HG03442 (cell line): ENCODE measurements around the gene LPP.

ENCODE experiments used
- ATAC-seq: cut with Tn5 transposase; IDR thresholded peaks from one replicate; pipeline ENCODE4 v1.9.1; 2021; ENCODE audit warnings: mild to moderate bottlenecking, moderate library complexity; ENCODE audit not compliant: unreplicated experiment

The LPP gene

DNA sequence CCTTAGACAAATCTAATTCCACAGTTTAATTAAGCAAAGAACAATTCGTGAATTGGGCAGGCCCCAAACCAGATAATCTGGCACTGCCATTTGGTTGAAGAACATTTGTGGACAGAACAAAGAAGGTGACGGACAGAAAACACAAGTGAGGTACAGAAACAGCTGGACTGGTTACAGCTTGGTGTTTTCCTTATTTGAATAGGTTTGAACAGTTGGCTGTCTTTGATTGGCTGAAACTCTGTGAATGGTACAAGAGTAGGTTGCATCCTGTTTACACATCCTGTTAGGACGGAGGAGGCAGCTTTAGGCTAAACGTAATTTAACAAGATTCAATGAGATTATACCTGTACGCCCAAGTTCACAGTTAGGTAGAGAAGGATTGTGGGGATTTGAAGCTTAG lies 114.4 kb downstream of the LPP start:
- no peak for ATAC-seq

DNA sequence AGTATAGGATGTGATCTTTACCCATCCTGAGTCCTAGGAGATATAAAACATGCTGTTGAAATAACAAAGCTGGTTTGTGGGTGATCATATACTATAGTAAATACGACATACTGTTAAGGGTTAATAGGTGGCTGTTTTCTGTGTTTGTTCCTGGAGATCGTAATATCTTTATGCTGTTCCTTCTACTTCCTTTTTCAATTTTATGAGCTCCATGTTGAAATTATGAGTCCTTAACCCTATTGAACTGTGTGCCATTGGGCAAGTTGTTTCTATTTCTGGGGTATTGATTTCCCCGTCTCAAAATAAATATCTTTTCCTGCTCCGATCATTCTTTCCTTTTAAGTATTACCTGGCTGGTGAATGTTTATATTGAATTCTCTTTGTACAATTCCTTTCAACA lies 115.1 kb downstream of the LPP start:
- ATAC-seq = no peak

DNA sequence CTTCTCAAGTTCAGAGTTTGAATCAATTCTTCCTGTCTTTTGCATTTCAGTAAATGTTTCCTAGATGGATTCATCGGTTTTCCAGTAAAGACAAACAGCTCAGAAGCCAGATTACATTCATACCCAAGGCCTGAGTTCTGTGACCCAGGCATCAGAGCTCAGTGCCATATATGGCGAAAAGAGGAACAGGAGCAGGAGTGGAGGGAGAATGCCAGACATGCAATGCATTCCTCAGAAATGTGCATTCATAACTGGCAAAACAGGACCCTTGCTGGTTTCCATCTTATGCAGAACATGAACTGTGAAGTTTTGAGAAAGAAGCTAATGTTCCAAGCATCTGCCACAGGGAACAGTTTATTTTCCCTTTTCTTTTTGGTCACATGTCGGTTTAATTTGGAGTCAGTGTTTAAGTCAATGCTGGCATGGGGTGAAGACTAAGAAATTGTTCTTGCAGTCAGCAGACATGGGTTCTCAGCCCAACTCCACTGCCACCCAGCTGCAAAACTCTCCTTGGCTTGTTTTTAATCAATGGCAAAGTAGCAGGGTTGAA lies 116.5 kb downstream of the LPP start:
- ATAC-seq = no peak

GRCh38 chr3:188271226-188271914 lies 117.4 kb downstream of the LPP start:
- ATAC-seq = no peak

DNA sequence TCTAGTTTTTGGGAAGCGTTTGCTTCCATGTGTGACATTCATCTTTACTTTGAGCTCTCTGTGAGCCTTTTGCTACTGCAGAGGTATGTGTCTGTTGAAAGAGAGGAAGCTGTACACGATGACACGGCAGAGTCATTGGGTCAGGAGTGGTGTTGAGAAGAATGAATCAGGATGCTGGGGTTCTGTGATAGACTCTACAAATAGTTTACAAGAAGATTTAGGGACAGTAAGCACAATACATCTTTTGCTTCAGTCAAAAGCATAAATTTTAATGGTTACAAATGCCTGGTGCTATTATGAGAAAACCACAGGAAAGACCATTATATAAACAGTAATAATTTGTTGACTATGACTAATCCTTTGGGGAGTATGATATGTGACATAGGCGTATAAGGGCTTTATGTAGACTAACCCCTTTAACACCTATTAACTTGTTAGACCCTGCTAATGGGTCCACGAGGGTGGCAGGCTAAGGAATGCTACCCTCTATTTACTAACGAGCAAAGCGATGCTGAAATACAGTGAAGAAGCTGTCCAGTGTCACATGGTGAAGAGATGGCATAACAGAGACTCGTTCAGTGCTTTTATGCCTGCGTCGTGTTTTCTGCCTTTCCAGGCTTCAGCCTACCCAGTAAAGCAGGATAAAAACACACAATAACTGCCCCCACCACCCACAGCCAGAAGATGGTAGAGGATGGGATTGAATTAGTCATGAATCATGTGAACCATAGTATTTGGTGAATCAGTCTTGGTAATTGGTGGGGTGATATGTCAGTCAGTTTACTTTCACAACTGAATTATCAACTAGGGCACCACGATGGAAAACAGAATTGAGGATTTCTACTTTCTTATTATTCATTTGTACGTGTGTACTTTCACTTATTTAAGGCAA lies 118.8 kb downstream of the LPP start:
- ATAC-seq = no peak

DNA sequence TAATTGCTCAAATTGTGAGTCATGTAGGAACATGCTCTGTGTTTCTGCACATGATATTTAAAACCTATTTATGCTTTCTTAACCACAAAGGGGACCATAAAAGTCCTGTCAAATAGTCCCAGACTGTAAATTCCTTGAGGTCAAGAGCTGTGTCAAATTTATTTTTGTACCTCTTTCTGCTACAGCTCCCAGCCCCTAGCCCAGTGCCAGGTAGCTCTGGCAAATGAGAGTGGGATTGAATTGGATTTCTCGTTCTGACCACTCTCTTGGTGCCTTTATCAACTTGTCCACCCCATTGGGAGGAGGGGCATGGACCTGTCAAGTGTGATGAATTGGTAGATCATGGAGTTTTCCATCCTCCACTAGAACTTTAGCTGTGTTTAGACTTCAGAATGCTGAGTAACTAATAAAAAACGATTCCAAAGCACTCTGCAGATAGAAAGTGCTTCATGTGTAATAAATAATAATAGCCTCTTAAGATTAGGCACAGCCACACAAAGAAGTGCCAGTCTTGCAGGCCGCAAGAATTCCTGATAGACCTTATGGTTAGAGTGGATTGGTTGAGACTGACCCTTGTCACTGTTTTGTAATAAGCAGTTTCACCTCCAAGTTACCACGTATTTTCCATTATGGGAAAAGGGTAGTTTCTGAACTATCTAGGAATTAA lies 120.4 kb downstream of the LPP start:
- no peak for ATAC-seq

DNA sequence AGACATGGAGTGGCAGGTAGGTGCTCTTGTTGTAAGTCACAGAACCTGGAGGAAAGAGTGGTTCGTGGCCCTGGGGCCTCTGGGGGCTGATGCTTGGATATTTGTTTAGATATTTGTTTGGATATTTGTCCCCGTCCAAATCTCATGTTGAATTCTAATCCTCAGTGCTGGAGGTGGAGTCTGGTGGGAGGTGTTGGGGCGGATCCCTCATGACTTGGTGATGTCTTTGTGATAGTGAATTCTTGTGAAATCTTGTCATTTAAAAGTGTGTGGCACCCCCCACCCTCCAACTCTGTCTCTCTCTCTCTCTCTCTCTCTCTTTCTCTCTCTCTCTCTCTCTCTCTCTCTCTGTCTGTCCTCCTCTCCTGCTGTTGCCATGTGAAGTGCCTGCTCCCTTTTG lies 122.4 kb downstream of the LPP start:
- no peak for ATAC-seq

DNA sequence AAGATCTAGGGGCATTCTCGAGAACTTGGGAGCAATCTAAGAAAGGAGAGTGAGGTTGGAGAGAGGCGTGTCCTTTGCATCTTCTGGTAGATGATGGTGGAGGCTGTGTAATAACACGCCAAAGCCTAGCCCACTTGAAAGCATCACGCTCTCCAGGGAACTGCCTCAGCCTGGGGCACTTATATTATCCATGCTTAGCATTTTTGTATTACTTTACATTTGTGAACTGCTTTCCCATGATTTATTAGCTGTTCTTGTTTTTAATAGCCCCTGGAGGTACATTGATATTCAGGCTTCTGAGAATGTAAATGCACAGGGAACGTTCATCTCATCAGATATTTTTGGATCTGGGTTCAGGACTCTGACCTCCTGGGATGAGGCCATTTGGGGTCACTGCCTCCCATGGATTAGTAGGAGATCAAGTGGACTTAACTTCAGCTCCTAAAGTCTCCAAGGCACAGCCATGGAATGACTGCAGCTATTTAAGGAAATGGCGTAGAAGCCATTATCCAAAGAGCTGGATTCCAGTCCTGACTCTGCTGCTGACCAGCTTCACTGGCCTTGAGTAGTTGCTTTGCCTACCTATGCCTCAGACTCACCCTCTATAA lies 124.9 kb downstream of the LPP start:
- ATAC-seq = no peak

DNA sequence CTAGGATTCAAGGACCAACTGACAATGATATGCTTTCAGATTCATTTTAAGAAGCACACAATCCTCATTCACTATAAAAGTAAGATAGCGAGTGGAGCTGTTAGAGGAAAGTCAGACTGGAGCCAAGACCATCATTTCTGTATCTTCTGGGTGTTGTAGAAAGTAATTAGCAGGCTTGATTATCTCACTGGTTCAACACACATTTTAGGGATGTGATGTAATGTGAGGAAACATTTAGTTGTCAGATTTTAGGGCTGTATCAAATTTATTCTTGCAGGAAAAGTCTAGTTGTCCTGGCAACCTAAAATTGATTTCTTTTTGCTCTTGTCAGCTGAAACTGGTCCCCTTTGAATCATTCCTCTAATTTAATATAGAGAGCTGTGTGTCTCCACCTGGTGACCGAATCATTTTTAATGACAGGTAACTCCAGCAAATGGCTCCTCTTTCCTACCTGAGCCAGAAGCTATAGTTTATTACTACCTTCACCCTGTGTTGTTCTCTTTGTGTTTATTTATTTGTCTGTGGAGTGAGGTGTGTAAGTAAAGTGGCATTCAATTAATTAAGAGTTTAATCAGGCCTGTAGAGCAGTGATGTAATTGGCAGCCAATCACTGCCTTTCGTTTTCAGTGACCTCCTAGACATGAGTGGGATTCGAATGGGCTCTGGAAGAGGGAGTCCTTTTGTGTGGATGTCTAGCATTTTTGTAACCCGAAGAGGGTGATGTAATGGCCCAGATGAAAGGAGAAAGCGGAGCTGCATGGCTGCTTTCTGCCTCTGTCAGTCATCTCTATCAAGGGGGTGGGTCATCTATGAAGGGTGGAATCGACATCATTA lies 125.8 kb downstream of the LPP start:
- no peak for ATAC-seq

- ATAC-seq = no peak
Measured at GRCh38 chr3:188280627-188281026, 126.7 kb downstream of the LPP start.

- no peak for ATAC-seq
Measured at GRCh38 chr3:188282871-188283270, 128.9 kb downstream of the LPP start.

- ATAC-seq = no peak
Measured at GRCh38 chr3:188283347-188283746, 129.4 kb downstream of the LPP start.

DNA sequence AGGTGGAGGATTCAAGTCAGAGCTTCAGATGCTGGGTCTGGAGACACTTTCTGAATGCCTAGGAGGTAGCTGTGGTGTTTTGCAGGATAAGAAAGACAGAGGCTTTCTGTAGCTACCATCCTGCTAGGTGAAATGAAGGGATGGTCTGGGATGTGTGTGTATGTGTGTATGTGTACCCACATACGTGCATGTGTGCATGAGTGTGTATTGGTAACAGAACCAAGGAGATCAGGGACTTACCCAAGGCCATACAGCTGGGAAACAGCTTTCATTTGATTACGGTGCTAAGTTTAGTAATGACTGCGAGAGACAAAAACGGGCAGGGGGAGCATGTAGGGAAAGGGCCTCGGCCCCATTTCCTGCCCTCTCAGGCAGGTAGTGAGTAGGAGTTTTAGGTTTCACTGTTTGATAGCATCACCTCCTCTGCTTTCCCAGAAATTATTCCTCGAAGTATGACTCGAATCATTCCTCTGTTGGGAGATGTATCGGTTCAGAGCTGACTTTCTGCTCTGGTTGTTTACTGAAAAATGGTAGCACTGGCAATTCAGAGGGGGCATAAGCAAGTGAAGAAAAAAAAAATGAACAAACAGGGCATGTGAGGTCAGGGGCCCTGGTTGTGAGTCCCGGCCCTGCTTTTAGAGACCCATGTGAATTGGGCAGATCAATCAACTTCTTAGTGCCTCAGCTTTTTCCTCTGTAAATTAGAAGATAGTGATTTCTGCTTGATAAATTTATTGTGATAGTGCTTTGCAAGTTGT lies 130.7 kb downstream of the LPP start:
- no peak for ATAC-seq

DNA sequence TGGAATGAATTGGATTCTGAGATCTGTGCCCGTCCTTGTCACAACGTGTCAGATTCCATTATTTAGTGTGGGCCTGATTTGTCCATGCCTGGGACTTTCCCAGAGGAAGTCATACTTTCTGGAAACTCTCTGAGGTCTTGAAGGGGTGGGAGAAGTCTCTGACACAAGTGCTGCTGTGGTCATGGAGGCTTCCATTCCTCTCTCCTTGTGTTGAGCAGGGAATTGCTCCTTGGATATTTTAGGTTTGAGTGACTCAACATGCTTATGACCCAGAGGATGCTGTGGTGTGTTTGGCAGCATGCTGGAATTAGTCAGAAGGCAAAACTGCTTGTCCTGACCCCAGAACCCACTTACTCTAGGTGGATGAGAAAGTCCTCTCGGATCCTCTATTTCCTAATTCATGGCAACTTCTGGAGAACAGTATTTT lies 132.1 kb downstream of the LPP start:
- no peak for ATAC-seq

GRCh38 chr3:188287339-188287738 lies 133.4 kb downstream of the LPP start:
- no peak for ATAC-seq

- ATAC-seq = no peak
Measured at GRCh38 chr3:188287762-188288505, 134.0 kb downstream of the LPP start.

GRCh38 chr3:188292251-188292650 lies 138.3 kb downstream of the LPP start:
- no peak for ATAC-seq

DNA sequence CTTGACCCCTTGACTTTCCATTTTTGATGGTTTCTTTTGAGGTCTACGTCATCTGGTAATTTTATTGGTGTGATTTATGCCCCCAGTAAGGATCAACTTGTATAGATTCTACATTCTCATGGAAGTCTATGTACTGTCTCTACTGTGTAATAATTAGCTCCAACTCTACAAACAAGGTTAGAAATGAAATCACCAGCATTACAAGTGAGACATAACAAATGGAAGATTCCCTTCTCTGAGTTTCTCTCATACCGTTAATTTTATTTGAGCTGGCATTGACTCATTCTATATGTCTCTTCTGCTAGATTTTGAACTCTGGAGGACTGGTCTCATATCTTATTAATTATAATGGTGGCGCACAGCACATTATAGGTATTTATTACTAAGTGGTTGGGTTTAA lies 138.9 kb downstream of the LPP start:
- ATAC-seq = no peak

GRCh38 chr3:188294113-188294512 lies 140.2 kb downstream of the LPP start:
- no peak for ATAC-seq
